OCI-LY1 (cell line): Measurements from ENCODE around the gene PHF10.
A peak's percentile ranks its signal among the peaks of the same experiment; 100 is the strongest.

Experiments used
- H2AFZ ChIP-seq: fragments of 200-600 bp; sonication (generic), shearing (Covaris generic); 2 replicates; pipeline ENCODE4 v1.6.0; 2014; ENCODE audit warnings: antibody characterized with exemption, mild to moderate bottlenecking, low read length
- H3F3A ChIP-seq: fragments of 200-600 bp; sonication (generic), shearing (Covaris generic); 2 replicates; pipeline ENCODE4 v1.6.0; 2014; ENCODE audit warnings: mild to moderate bottlenecking, antibody characterized with exemption, low read length, moderate library complexity; ENCODE audit not compliant: insufficient read depth
- H3K27ac ChIP-seq: fragments of 200-600 bp; sonication (generic); 2 replicates; pipeline ENCODE4 v1.5.1; 2014; ENCODE audit warnings: low read length, mixed run types, mild to moderate bottlenecking, low read depth; ENCODE audit not compliant: poor library complexity, severe bottlenecking
- H3K27me3 ChIP-seq: fragments of 200-600 bp; sonication (generic); 2 replicates; pipeline ENCODE4 v1.6.0; 2014; ENCODE audit warnings: antibody characterized with exemption, mild to moderate bottlenecking, low read length, moderate library complexity; ENCODE audit not compliant: insufficient read depth
- H3K36me3 ChIP-seq: fragments of 200-600 bp; sonication (generic); 2 replicates; pipeline ENCODE4 v1.6.1; 2014; ENCODE audit warnings: mild to moderate bottlenecking, antibody characterized with exemption, low read length, moderate library complexity, mixed read lengths; ENCODE audit not compliant: insufficient read depth
- H3K4me1 ChIP-seq: fragments of 200-600 bp; sonication (generic); 2 replicates; pipeline ENCODE4 v1.5.1; 2014; ENCODE audit warnings: mild to moderate bottlenecking, low read length, moderate library complexity; ENCODE audit not compliant: insufficient read depth, severe bottlenecking
- H3K4me2 ChIP-seq: fragments of 200-600 bp; sonication (generic), shearing (Covaris generic); 2 replicates; pipeline ENCODE4 v1.6.1; 2014; ENCODE audit warnings: low read length
- H3K4me3 ChIP-seq: fragments of 200-600 bp; sonication (generic); 2 replicates; pipeline ENCODE4 v1.5.1; 2014; ENCODE audit warnings: low read length, low read depth, mild to moderate bottlenecking, mixed read lengths; ENCODE audit not compliant: poor library complexity, severe bottlenecking
- H3K79me2 ChIP-seq: fragments of 200-600 bp; shearing (Covaris generic); 2 replicates; pipeline ENCODE4 v1.6.1; 2016; ENCODE audit warnings: mixed run types, low read length, mixed read lengths; ENCODE audit not compliant: insufficient read depth
- H3K9ac ChIP-seq: fragments of 200-600 bp; sonication (generic), shearing (Covaris generic); 2 replicates; pipeline ENCODE4 v1.6.1; 2014; ENCODE audit warnings: mild to moderate bottlenecking, low read length, mixed read lengths
- H3K9me2 ChIP-seq: fragments of 200-600 bp; sonication (generic), shearing (Covaris generic); 2 replicates; pipeline ENCODE4 v1.6.1; 2014; ENCODE audit warnings: low read depth, mild to moderate bottlenecking, low read length, mixed read lengths
- H3K9me3 ChIP-seq: fragments of 200-600 bp; shearing (Covaris generic); 2 replicates; pipeline ENCODE4 v1.6.1; 2014; ENCODE audit warnings: low read length, mixed read lengths
- H4K20me1 ChIP-seq: fragments of 200-600 bp; sonication (generic), shearing (Covaris generic); 2 replicates; pipeline ENCODE4 v1.6.0; 2016; ENCODE audit warnings: mild to moderate bottlenecking, low read length; ENCODE audit not compliant: insufficient read depth
- CTCF ChIP-seq: fragments of 200-600 bp; sonication (generic), shearing (Covaris generic); IDR thresholded peaks from 2 replicates; pipeline ENCODE4 v1.5.1; 2017; ENCODE audit warnings: mild to moderate bottlenecking, antibody characterized with exemption, low read length, moderate library complexity, mixed read lengths
- EZH2 ChIP-seq: fragments of 200-600 bp; sonication (generic), shearing (Covaris generic); IDR thresholded peaks from 2 replicates; pipeline ENCODE4 v1.8.0; 2017; ENCODE audit warnings: borderline replicate concordance, mixed run types, mild to moderate bottlenecking, antibody characterized with exemption, low read length, moderate library complexity, mixed read lengths

Gene PHF10

GRCh38 chr6:169723200-169723909 lies 945 bp downstream of the PHF10 start:
- Histone ChIP-seq H3K27me3 (no peaks in the 10 kb centered on the region), H3K9ac (peak overlapping the region; percentile 73), H3K79me2 (peaks cover 44% of the 10 kb centered on the region), H3K27ac (peak overlapping the region; percentile 80), H3K4me2 (peak overlapping the region; percentile 98), H3K9me3 (no peaks in the 10 kb centered on the region), H2AFZ (no peak overlapping the region), H4K20me1 (no peaks in the 10 kb centered on the region), H3K4me3 (peak overlapping the region; percentile 70), H3K36me3 (peaks cover 15% of the 10 kb centered on the region), H3K9me2 (no peaks in the 10 kb centered on the region), H3F3A (0 out of 2 replicates have a peak, but pooled peaks cover 3% of the 10 kb centered on the region), H3K4me1 (peaks cover 30% of the 10 kb centered on the region)
- TF ChIP-seq EZH2 (no peak), CTCF (no peak)

GRCh38 chr6:169722362-169723199 lies 1.7 kb downstream of the PHF10 start:
- TF ChIP-seq EZH2 (no peak), CTCF (no peak)
- peaks cover 19% of the 10 kb centered on the region for H3K36me3 ChIP-seq
- peaks cover 30% of the 10 kb centered on the region for H3K4me1 ChIP-seq
- H3K4me3 ChIP-seq = peak overlapping the region; percentile 70
- H3K9ac ChIP-seq = peak overlapping the region; percentile 73
- H3K9me3 ChIP-seq = no peaks in the 10 kb centered on the region
- 0 out of 2 replicates have a peak, but pooled peaks cover 3% of the 10 kb centered on the region for H3F3A ChIP-seq
- no peaks in the 10 kb centered on the region for H3K27me3 ChIP-seq
- peak overlapping the region; percentile 98 for H3K4me2 ChIP-seq
- H3K9me2 ChIP-seq = no peaks in the 10 kb centered on the region
- H3K27ac ChIP-seq = peak overlapping the region; percentile 80
- H2AFZ ChIP-seq = no peak overlapping the region
- H3K79me2 ChIP-seq = peaks cover 44% of the 10 kb centered on the region
- H4K20me1 ChIP-seq = no peaks in the 10 kb centered on the region

- Histone ChIP-seq H3K9me2 (no peaks in the 10 kb centered on the region), H3K4me1 (peaks cover 24% of the 10 kb centered on the region), H3K36me3 (peaks cover 41% of the 10 kb centered on the region), H3K79me2 (peaks cover 44% of the 10 kb centered on the region), H3F3A (no peaks in the 10 kb centered on the region), H3K9me3 (no peaks in the 10 kb centered on the region), H3K4me3 (no peak overlapping the region), H2AFZ (no peak overlapping the region), H3K4me2 (no peak overlapping the region), H3K9ac (no peak overlapping the region), H3K27me3 (no peaks in the 10 kb centered on the region), H4K20me1 (no peaks in the 10 kb centered on the region), H3K27ac (no peak overlapping the region)
- TF ChIP-seq CTCF (no peak; the same call in 1 of the 2 replicates), EZH2 (no peak)
These were observed 4.0 kb downstream of the PHF10 start for GRCh38 chr6:169720207-169720855.
